ENCODE data around the gene LOXHD1. TPM values are rescaled to one million over a fixed set of nuclear protein-coding genes. Genes with fewer than 3 reads are reported as not detected.

Gene LOXHD1
- total RNA-seq, 1 donor from 2014 or later, result not detected

GRCh38 chr18:46680784-46681695 lies 24.0 kb upstream of the LOXHD1 start:
- no peak for TF ChIP-seq CTCF (conservative IDR thresholded peaks at IDR 0.05; ENCODE audit: low read depth, low read length)
- H3K4me3 ChIP-seq (ENCODE audit: low read depth, low read length), result no peak overlapping the region
- DNase-seq (ENCODE audit: low read depth), result no peak

- H3K4me3 ChIP-seq (ENCODE audit: low read depth, low read length), result no peak overlapping the region
- DNase-seq (ENCODE audit: low read depth), result no peak
- TF ChIP-seq CTCF (conservative IDR thresholded peaks at IDR 0.05; ENCODE audit: low read depth, low read length), result no peak
Measured at GRCh38 chr18:46679846-46680598, 23.0 kb upstream of the LOXHD1 start.

GRCh38 chr18:46678785-46679399 lies 21.9 kb upstream of the LOXHD1 start:
- DNase-seq (ENCODE audit: low read depth), result no peak
- TF ChIP-seq CTCF (conservative IDR thresholded peaks at IDR 0.05; ENCODE audit: low read depth, low read length), result no peak
- no peak overlapping the region for H3K4me3 ChIP-seq (ENCODE audit: low read depth, low read length)

GRCh38 chr18:46678041-46678440 lies 21.0 kb upstream of the LOXHD1 start:
- DNase-seq (ENCODE audit: low read depth), result no peak
- no peak overlapping the region for H3K4me3 ChIP-seq (ENCODE audit: low read depth, low read length)
- TF ChIP-seq CTCF (conservative IDR thresholded peaks at IDR 0.05; ENCODE audit: low read depth, low read length), result no peak

- peak; percentile 71 for TF ChIP-seq CTCF (conservative IDR thresholded peaks at IDR 0.05; ENCODE audit: low read depth, low read length)
- no peak for DNase-seq (ENCODE audit: low read depth)
- H3K4me3 ChIP-seq (ENCODE audit: low read depth, low read length), result no peak overlapping the region
Measured at GRCh38 chr18:46677611-46678010, 20.6 kb upstream of the LOXHD1 start.

- TF ChIP-seq CTCF (conservative IDR thresholded peaks at IDR 0.05; ENCODE audit: low read depth, low read length), result no peak
- peak; percentile 85 for DNase-seq (ENCODE audit: low read depth)
- no peak overlapping the region for H3K4me3 ChIP-seq (ENCODE audit: low read depth, low read length)
Measured at GRCh38 chr18:46676182-46676835, 19.3 kb upstream of the LOXHD1 start.
